ENCODE data around the gene ROR1. TPM values are rescaled to one million over a fixed set of nuclear protein-coding genes. Genes with fewer than 3 reads are reported as not detected.

The ROR1 gene
- total and polyA plus RNA-seq, 2 of the 4 experiments (the other 2 are of a cell fraction), result 4.4 to 10.0 TPM

DNA sequence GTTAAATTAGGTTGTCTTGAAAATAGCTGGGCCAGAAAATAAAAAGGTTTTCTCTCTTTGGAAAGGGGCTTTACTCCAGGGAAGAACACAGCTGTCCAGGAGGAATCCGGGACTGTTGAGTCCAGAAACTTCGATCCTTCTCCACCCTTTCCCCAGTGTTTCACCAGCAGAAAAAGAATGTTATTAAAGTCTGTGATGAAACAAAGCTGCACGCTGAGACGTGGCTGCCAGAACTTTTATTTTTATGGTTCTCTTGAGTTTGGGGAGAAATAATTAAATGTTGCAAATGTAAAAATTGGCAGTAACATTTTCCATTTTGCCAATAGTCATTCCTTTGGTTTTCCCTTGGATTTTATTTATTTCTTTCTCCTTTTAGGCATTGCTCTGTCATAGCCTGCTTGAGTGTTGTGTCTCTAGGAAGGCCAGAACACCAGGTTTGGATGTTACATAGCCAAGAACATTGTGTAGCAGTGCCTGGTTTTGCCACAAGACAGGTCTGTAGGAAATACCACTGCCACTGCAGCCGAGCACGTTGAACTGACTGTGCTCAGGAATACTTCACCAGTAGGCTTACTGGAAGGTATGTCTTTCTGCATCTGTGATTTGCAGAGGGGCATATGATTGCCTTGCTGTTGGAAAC is 87.4 kb downstream of the ROR1 start:
- ChIA-PET CTCF (no interaction called here), POLR2A (ENCODE audit: unreplicated experiment) (no interaction called here)
- H3K79me1 ChIP-seq (ENCODE audit: low read depth in 1 of 2, low read length in 2 of 2), result no peaks in the 10 kb centered on the region; a peak in 1 of 4 replicates
- 65% methylated on average over 2 of the region's 6 CpGs; no CpG with 5 or more reads in 1 of the 2 experiments for WGBS, 2 experiments (ENCODE audit: extremely low coverage in 2 of 2, insufficient read length in 1 of 2)
- TF ChIP-seq CHD1 (IDR thresholded peaks at IDR 0.05; ENCODE audit: low read depth, low read length) (no peak), RAD21 (IDR thresholded peaks at IDR 0.05; ENCODE audit: low read length) (no peak), CEBPB (IDR thresholded peaks at IDR 0.05; ENCODE audit: low read depth, low read length) (no peak), RCOR1 (IDR thresholded peaks at IDR 0.05; ENCODE audit: insufficient replicate concordance, low read length) (no peak), NFE2L2 (IDR thresholded peaks at IDR 0.05; ENCODE audit: low read depth, low read length) (no peak), POLR2A (IDR thresholded peaks at IDR 0.05; ENCODE audit: low read depth, low read length) (no peak), MAFK (IDR thresholded peaks at IDR 0.05; ENCODE audit: low read depth, low read length) (no peak), MAZ (IDR thresholded peaks at IDR 0.05; ENCODE audit: borderline replicate concordance, low read depth, low read length) (no peak), SMC3 (IDR thresholded peaks at IDR 0.05; ENCODE audit: low read depth, low read length) (no peak), MXI1 (IDR thresholded peaks at IDR 0.05; ENCODE audit: borderline replicate concordance, low read depth, low read length) (no peak), RFX5 (IDR thresholded peaks at IDR 0.05; ENCODE audit: low read depth, low read length) (no peak), BHLHE40 (IDR thresholded peaks at IDR 0.05; ENCODE audit: low read depth, low read length) (no peak), FOS (IDR thresholded peaks at IDR 0.05; ENCODE audit: low read depth, low read length) (no peak)
- TF ChIP-seq, protein P1, sequence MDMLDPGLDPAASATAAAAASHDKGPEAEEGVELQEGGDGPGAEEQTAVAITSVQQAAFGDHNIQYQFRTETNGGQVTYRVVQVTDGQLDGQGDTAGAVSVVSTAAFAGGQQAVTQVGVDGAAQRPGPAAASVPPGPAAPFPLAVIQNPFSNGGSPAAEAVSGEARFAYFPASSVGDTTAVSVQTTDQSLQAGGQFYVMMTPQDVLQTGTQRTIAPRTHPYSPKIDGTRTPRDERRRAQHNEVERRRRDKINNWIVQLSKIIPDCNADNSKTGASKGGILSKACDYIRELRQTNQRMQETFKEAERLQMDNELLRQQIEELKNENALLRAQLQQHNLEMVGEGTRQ (IDR thresholded peaks at IDR 0.05; ENCODE audit: low read depth, low read length), result no peak
- TF ChIP-seq, protein P2, sequence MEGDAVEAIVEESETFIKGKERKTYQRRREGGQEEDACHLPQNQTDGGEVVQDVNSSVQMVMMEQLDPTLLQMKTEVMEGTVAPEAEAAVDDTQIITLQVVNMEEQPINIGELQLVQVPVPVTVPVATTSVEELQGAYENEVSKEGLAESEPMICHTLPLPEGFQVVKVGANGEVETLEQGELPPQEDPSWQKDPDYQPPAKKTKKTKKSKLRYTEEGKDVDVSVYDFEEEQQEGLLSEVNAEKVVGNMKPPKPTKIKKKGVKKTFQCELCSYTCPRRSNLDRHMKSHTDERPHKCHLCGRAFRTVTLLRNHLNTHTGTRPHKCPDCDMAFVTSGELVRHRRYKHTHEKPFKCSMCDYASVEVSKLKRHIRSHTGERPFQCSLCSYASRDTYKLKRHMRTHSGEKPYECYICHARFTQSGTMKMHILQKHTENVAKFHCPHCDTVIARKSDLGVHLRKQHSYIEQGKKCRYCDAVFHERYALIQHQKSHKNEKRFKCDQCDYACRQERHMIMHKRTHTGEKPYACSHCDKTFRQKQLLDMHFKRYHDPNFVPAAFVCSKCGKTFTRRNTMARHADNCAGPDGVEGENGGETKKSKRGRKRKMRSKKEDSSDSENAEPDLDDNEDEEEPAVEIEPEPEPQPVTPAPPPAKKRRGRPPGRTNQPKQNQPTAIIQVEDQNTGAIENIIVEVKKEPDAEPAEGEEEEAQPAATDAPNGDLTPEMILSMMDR (conservative IDR thresholded peaks at IDR 0.05; ENCODE audit: low read depth, low read length), result no peak
- TF ChIP-seq, protein P3, sequence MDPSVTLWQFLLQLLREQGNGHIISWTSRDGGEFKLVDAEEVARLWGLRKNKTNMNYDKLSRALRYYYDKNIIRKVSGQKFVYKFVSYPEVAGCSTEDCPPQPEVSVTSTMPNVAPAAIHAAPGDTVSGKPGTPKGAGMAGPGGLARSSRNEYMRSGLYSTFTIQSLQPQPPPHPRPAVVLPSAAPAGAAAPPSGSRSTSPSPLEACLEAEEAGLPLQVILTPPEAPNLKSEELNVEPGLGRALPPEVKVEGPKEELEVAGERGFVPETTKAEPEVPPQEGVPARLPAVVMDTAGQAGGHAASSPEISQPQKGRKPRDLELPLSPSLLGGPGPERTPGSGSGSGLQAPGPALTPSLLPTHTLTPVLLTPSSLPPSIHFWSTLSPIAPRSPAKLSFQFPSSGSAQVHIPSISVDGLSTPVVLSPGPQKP (IDR thresholded peaks at IDR 0.05; ENCODE audit: borderline replicate concordance, low read depth, low read length), result no peak
- no peaks in the 10 kb centered on the region; the same call in 1 of the 2 replicates for H4K20me1 ChIP-seq (ENCODE audit: insufficient read depth, low read length)
- H3K4ac ChIP-seq (ENCODE audit: low read depth, low read length), result no peak overlapping the region
- H3K23ac ChIP-seq (ENCODE audit: low read depth, low read length), result no peak overlapping the region
- H3K27ac ChIP-seq (ENCODE audit: insufficient read depth, low read length), result no peak overlapping the region
- no peak overlapping the region for H3K14ac ChIP-seq (replicated peaks; ENCODE audit: low read depth, low read length)
- H2BK120ac ChIP-seq (ENCODE audit: low read depth, low read length), result no peak overlapping the region
- no peak overlapping the region for H3K9ac ChIP-seq (ENCODE audit: low read depth, low read length)
- ATAC-seq (ENCODE audit: low read depth), result no peak
- dilution Hi-C loops (cut with HindIII; ENCODE audit: low sequenced_read_pairs, unreplicated experiment) (no loop called here), intact Hi-C loops (cut with micrococcal nuclease) (no loop called here), in situ Hi-C loops (cut with MboI; ENCODE audit: low sequenced_read_pairs) (no loop called here)
- no peaks in the 10 kb centered on the region for H3K36me3 ChIP-seq (ENCODE audit: control insufficient read depth, insufficient read depth, low read length)
- H3K27me3 ChIP-seq (ENCODE audit: control insufficient read depth, insufficient read depth, low read length), result no peaks in the 10 kb centered on the region
- no peak overlapping the region for H2BK20ac ChIP-seq (ENCODE audit: low read depth, low read length)
- H4K91ac ChIP-seq (ENCODE audit: insufficient read depth, low read depth, low read length), result no peak overlapping the region
- DNase-seq, result no peak
- no TSS peak for BruUV-seq (replicated peaks)
- H2AK9ac ChIP-seq (replicated peaks; ENCODE audit: low read depth, low read length, poor library complexity), result no peak overlapping the region
- H2BK15ac ChIP-seq (ENCODE audit: low read depth, low read length), result no peak overlapping the region
- H3K4me2 ChIP-seq (ENCODE audit: low read depth, low read length), result no peak overlapping the region
- H3K18ac ChIP-seq (ENCODE audit: low read depth, low read length), result no peak overlapping the region
- 0 out of 2 replicates have a peak, but pooled peaks cover 3% of the 10 kb centered on the region for H3K9me3 ChIP-seq (ENCODE audit: control insufficient read depth, insufficient read depth, low read length)
- no peak overlapping the region for H3K56ac ChIP-seq (ENCODE audit: extremely low read depth, insufficient read depth, low read length)
- no peak overlapping the region for H4K5ac ChIP-seq (ENCODE audit: low read depth, low read length)
- no peak overlapping the region for H4K8ac ChIP-seq (ENCODE audit: low read depth in 2 of 2, low read length in 2 of 2)
- H3K4me1 ChIP-seq (ENCODE audit: control insufficient read depth, insufficient read depth, low read length), result no peaks in the 10 kb centered on the region; the same call in 1 of the 2 replicates
- no peaks in the 10 kb centered on the region for H3K9me1 ChIP-seq (ENCODE audit: insufficient read depth, low read length)
- no peak overlapping the region for H2AK5ac ChIP-seq (ENCODE audit: low read depth, low read length)
- H2AFZ ChIP-seq (replicated peaks; ENCODE audit: low read length, poor library complexity), result no peak overlapping the region
- no peak overlapping the region for H3K4me3 ChIP-seq (ENCODE audit: insufficient read depth, low read depth, low read length)
- H2BK5ac ChIP-seq (ENCODE audit: low read depth, low read length, poor library complexity, severe bottlenecking), result no peak overlapping the region
